Transverse colon (tissue), 4 donors: ENCODE data around the gene FGFBP2. TPM values are rescaled to one million over a fixed set of nuclear protein-coding genes. Genes with fewer than 3 reads are reported as not detected.

Experiments
- DNase-seq: peaks from one replicate; pipeline ENCODE4 v3.0.0-alpha.2; 2019
- H3K27ac ChIP-seq, 4 donors: fragments of 200-600 bp; sonication (generic); 2 replicates each; pipeline ENCODE4 v1.5.1; 2016 to 2018; ENCODE audit warnings: inconsistent platforms in 4 of 4
- H3K27me3 ChIP-seq: fragments of 200-600 bp; sonication (generic); 2 replicates; pipeline ENCODE4 v1.5.1; 2017; ENCODE audit warnings: inconsistent platforms
- H3K36me3 ChIP-seq, 4 donors: fragments of 200-600 bp; sonication (generic); 2 replicates each; pipeline ENCODE4 v1.5.1; 2017 to 2019; ENCODE audit warnings: inconsistent platforms in 4 of 4
- H3K4me1 ChIP-seq, 4 donors: fragments of 200-600 bp; sonication (generic); 2 replicates each; pipeline ENCODE4 v1.5.1; 2017 to 2020; ENCODE audit warnings: inconsistent platforms in 4 of 4
- H3K4me3 ChIP-seq, 4 donors: fragments of 200-600 bp; sonication (generic); 1 replicate in 1 of 4; 2 replicates in 3 of 4; pipeline versions ENCODE4 v1.5.1 to v1.6.1; 2017 to 2019; ENCODE audit warnings: inconsistent platforms in 4 of 4
- H3K9me3 ChIP-seq, 2 donors: fragments of 200-600 bp; sonication (generic); 2 replicates each; pipeline ENCODE4 v1.5.1; 2017 to 2019; ENCODE audit warnings: inconsistent platforms in 2 of 2
- EP300 ChIP-seq: sonication (generic); formaldehyde crosslinking; IDR thresholded peaks from one replicate; pipeline ENCODE4 v1.6.1; 2017; ENCODE audit warnings: antibody characterized with exemption, low read depth
- POLR2A ChIP-seq: fragments of 450-650 bp; IDR thresholded peaks from one replicate; pipeline ENCODE4 v1.6.1; 2016; ENCODE audit warnings: antibody characterized with exemption, mild to moderate bottlenecking, moderate library complexity
- POLR2AphosphoS5 ChIP-seq, 3 donors: sonication (generic); formaldehyde crosslinking; IDR thresholded peaks; one replicate each; pipeline ENCODE4 v1.6.1; 2016; ENCODE audit warnings: antibody characterized with exemption in 3 of 3
- WGBS, 2 donors: methylation state at CpG; one replicate each; pipeline ENCODE4 v1.1.5; 2018; ENCODE audit warnings: low coverage in 1 of 2; 5-methylcytosine and 5-hydroxymethylcytosine counted together
- in situ Hi-C, 4 donors: fragments of 200-750 bp; cut with MboI; loops; one replicate each; pipeline versions ENCODE4 v1.15.0 to v1.15.1; 2017; ENCODE audit warnings: low sequenced_read_pairs in 3 of 4, low pct_ligation_motif_present in 1 of 4, low pct_unique_long_range_greater_than_20kb in 1 of 4
- intact Hi-C: fragments of 100-400 bp; cut with DNase I; formaldehyde crosslinking; loops from one replicate; pipeline ENCODE4 v1.15.1; 2023; ENCODE audit warnings: low total_unique reads
- total RNA-seq, 4 donors: library from RNA; depleted of rRNA; stranded (reverse); fragments of >200 nt; gene quantifications; one replicate each; pipeline ENCODE4 v1.1.0, GENCODE V29; 2016
- TF ChIP-seq, protein P1 (sequence below), 5 experiments: fragments of 200-600 bp in 3 of 5; fragments of 450-650 bp in 2 of 5; sonication (generic) in 3 of 5; IDR thresholded peaks; 1 replicate in 2 of 5; 2 replicates in 3 of 5; pipeline ENCODE4 v1.5.1; 2016 to 2017; ENCODE audit warnings: antibody characterized with exemption in 5 of 5, inconsistent platforms in 3 of 5, mild to moderate bottlenecking in 2 of 5, moderate library complexity in 1 of 5

Gene FGFBP2
- total RNA-seq, 4 donors from 2014 or later, result 2.2 to 5.6 TPM; not detected in 2

DNA sequence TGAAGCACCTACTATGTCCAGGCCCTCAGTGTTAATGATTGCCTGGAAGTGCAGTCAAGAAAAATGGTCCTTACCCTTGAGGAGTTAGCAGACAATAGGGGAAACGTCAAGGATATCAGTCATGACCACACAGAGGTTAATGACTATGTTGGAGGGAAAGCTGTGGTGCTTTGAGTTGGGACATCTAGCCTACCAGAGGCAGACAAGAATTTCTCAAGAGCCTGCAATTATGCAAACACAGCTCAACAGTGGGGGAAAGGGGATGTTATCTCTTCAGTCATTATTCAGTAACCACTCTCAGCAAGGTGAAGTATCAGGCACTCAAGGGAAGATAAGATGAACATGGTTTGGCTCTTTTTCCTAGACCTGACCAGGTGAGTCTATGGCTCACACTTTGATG lies 17.5 kb downstream of the FGFBP2 start:
- Histone ChIP-seq H3K9me3 (no peaks in the 10 kb centered on the region), H3K27ac (no peak overlapping the region), H3K4me3 (no peak overlapping the region), H3K36me3 (no peaks in the 10 kb centered on the region), H3K4me1 (no peaks in the 10 kb centered on the region), H3K27me3 (no peaks in the 10 kb centered on the region)
- in situ Hi-C loops, result no loop called here
- intact Hi-C loops, result no loop called here
- no peak for TF ChIP-seq EP300
- no peak for TF ChIP-seq POLR2A
- TF ChIP-seq, protein P1, sequence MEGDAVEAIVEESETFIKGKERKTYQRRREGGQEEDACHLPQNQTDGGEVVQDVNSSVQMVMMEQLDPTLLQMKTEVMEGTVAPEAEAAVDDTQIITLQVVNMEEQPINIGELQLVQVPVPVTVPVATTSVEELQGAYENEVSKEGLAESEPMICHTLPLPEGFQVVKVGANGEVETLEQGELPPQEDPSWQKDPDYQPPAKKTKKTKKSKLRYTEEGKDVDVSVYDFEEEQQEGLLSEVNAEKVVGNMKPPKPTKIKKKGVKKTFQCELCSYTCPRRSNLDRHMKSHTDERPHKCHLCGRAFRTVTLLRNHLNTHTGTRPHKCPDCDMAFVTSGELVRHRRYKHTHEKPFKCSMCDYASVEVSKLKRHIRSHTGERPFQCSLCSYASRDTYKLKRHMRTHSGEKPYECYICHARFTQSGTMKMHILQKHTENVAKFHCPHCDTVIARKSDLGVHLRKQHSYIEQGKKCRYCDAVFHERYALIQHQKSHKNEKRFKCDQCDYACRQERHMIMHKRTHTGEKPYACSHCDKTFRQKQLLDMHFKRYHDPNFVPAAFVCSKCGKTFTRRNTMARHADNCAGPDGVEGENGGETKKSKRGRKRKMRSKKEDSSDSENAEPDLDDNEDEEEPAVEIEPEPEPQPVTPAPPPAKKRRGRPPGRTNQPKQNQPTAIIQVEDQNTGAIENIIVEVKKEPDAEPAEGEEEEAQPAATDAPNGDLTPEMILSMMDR (IDR thresholded peaks at IDR 0.05), result no peak
- no peak for TF ChIP-seq POLR2AphosphoS5 (IDR thresholded peaks at IDR 0.05)
- DNase-seq, result no peak
- 60 to 80% methylated on average over 1 of the region's 1 CpG for WGBS, 2 donors

DNA sequence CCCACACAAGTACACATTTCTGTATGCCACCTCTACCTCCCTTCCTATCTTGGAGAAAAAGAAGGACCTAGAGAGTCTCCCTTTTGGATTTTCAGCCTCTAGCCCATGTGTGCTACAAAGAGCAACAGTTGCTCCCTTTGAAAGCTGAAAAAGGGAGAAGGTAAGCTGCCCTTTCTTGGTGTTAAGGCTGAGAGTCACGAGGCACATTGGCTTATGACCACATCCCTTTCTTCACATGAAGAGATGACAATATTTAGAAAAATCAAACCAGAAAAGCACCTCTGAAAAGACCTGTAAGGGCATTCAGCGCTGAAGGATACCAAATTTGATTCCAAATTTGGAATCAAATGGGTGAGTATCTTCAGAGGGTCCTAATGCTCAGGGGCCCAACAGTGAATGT lies 18.1 kb downstream of the FGFBP2 start:
- no peak for DNase-seq
- no peaks in the 10 kb centered on the region for H3K36me3 ChIP-seq
- 76 to 92% methylated on average over 2 of the region's 2 CpGs for WGBS, 2 donors
- no peak overlapping the region for H3K4me3 ChIP-seq
- in situ Hi-C loops, result no loop called here
- H3K27ac ChIP-seq, result no peak overlapping the region
- TF ChIP-seq, protein P1 (IDR thresholded peaks at IDR 0.05), result no peak
- TF ChIP-seq EP300 (no peak), POLR2A (no peak), POLR2AphosphoS5 (IDR thresholded peaks at IDR 0.05) (no peak)
- no peaks in the 10 kb centered on the region for H3K4me1 ChIP-seq
- H3K9me3 ChIP-seq, result no peaks in the 10 kb centered on the region
- no peaks in the 10 kb centered on the region for H3K27me3 ChIP-seq
- intact Hi-C loops, result no loop called here

- Histone ChIP-seq H3K9me3 (no peaks in the 10 kb centered on the region), H3K27me3 (no peaks in the 10 kb centered on the region), H3K27ac (no peak overlapping the region), H3K36me3 (no peaks in the 10 kb centered on the region), H3K4me3 (no peak overlapping the region), H3K4me1 (peaks cover 0 to 16% (median 13%) of the 10 kb centered on the region in 4 donors)
- DNase-seq, result no peak
- 77% methylated on average over 1 of the region's 1 CpG; no CpG with 5 or more reads in 1 of the 2 donors for WGBS, 2 donors
- in situ Hi-C loops, result no loop called here
- intact Hi-C loops, result no loop called here
- TF ChIP-seq, protein P1 (IDR thresholded peaks at IDR 0.05), result no peak
- TF ChIP-seq POLR2AphosphoS5 (IDR thresholded peaks at IDR 0.05), result no peak
- no peak for TF ChIP-seq EP300
These were observed 20.7 kb downstream of the FGFBP2 start for GRCh38 chr4:15942283-15942682.

DNA sequence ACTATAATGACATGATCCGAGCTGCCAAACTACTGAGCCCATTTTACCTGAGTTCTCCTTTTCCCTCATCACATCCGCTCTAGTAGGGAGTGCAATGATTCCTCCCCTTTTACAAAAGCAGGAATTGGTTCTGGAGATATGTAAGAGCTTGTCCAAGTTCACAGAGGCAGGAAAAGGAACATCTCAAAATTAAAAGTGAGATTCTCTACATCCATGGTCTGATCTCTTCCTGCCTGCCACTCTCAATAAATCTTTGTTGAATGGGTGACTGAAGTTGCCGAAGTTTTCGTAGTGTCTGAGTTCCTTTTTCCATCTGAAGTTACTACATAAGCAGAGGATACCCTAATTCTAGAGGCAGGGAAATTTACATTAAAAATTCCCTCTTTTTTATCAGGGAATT lies 24.3 kb downstream of the FGFBP2 start, which contains the start of gene FGFBP1:
Gene FGFBP1 (minus strand): TSS at position 101 of the 400 bp plus-strand sequence. CDS start 2,108 bp downstream, outside the sequence.
- Histone ChIP-seq H3K4me3 (no peak within 1 kb of the TSS), H3K36me3 (no peaks in the 10 kb centered on the region), H3K27me3 (no peaks in the 10 kb centered on the region), H3K9me3 (no peaks in the 10 kb centered on the region), H3K27ac (peak within 1 kb of the TSS; percentile 70 to 81 (median 76)), H3K4me1 (peaks cover 0 to 30% (median 16%) of the 10 kb centered on the region in 4 donors)
- 13 to 46% methylated on average over 4 of the region's 4 CpGs for WGBS, 2 donors
- intact Hi-C loops (no loop called here), in situ Hi-C loops (no loop called here)
- no peak for DNase-seq
- TF ChIP-seq, protein P1 (IDR thresholded peaks at IDR 0.05), result no peak
- TF ChIP-seq EP300 (no peak), POLR2A (no peak), POLR2AphosphoS5 (IDR thresholded peaks at IDR 0.05) (no peak)
